Neural cell (in vitro differentiated cells): ENCODE measurements around the gene RARRES1. TPM values are rescaled to one million over a fixed set of nuclear protein-coding genes. Genes with fewer than 3 reads are reported as not detected.

Source experiments
- H2AFZ ChIP-seq: fragments of 200-600, 300-800 bp; sonication (generic), shearing (Covaris generic); 2 replicates; pipeline ENCODE4 v1.6.0; 2014; ENCODE audit warnings: low read depth, mild to moderate bottlenecking, antibody characterized with exemption, low read length, moderate library complexity
- H3F3A ChIP-seq: fragments of 200-600 bp; shearing (Covaris generic); 2 replicates; pipeline ENCODE4 v1.6.1; 2016; ENCODE audit warnings: mild to moderate bottlenecking, moderate library complexity, mixed read lengths, antibody characterized with exemption, low read length; ENCODE audit not compliant: insufficient read depth, poor library complexity, severe bottlenecking
- H3K27ac ChIP-seq: fragments of 200-600, 300-800 bp; sonication (generic), shearing (Covaris generic); 2 replicates; pipeline ENCODE4 v1.5.1; 2014; ENCODE audit warnings: mild to moderate bottlenecking, low read length, moderate library complexity
- H3K27me3 ChIP-seq: fragments of 300-800, 200-600 bp; sonication (generic), shearing (Covaris generic); 2 replicates; pipeline ENCODE4 v1.6.0; 2014; ENCODE audit warnings: mild to moderate bottlenecking, low read depth, low read length, moderate library complexity; ENCODE audit not compliant: insufficient read depth
- H3K36me3 ChIP-seq: fragments of 300-800, 200-600 bp; sonication (generic), shearing (Covaris generic); 2 replicates; pipeline ENCODE4 v1.5.1; 2014; ENCODE audit warnings: mild to moderate bottlenecking, antibody characterized with exemption, low read length, moderate library complexity; ENCODE audit not compliant: insufficient read depth
- H3K4me2 ChIP-seq: fragments of 300-800, 200-600 bp; sonication (generic), shearing (Covaris generic); 2 replicates; pipeline ENCODE4 v1.6.0; 2014; ENCODE audit warnings: mild to moderate bottlenecking, low read length
- H3K4me3 ChIP-seq: fragments of 300-800, 200-600 bp; sonication (generic), shearing (Covaris generic); 2 replicates; pipeline ENCODE4 v1.5.1; 2014; ENCODE audit warnings: mild to moderate bottlenecking, low read length, moderate library complexity
- H3K79me2 ChIP-seq: fragments of 200-600 bp; shearing (Covaris generic); replicated peaks from 2 replicates; pipeline ENCODE4 v1.6.0; 2014; ENCODE audit warnings: mild to moderate bottlenecking, low read length, moderate library complexity; ENCODE audit not compliant: insufficient read depth
- H3K9ac ChIP-seq: fragments of 300-800, 200-600 bp; sonication (generic), shearing (Covaris generic); 2 replicates; pipeline ENCODE4 v1.6.1; 2016; ENCODE audit warnings: mild to moderate bottlenecking, low read length, mixed read lengths
- H3K9me2 ChIP-seq: fragments of 200-600 bp; shearing (Covaris generic); 2 replicates; pipeline ENCODE4 v1.6.1; 2016; ENCODE audit warnings: mild to moderate bottlenecking, low read length, mixed read lengths; ENCODE audit not compliant: insufficient read depth
- H3K9me3 ChIP-seq: fragments of 200-600, 300-800 bp; sonication (generic), shearing (Covaris generic); 2 replicates; pipeline ENCODE4 v1.6.1; 2016; ENCODE audit warnings: mild to moderate bottlenecking, mixed run types, low read length, moderate library complexity, mixed read lengths
- H4K20me1 ChIP-seq: fragments of 200-600 bp; shearing (Covaris generic); 2 replicates; pipeline ENCODE4 v1.6.1; 2016; ENCODE audit warnings: mild to moderate bottlenecking, mixed run types; ENCODE audit not compliant: insufficient read depth
- CTCF ChIP-seq: fragments of 450-650 bp; IDR thresholded peaks from 2 replicates; pipeline ENCODE4 v1.5.1; 2014; ENCODE audit warnings: antibody characterized with exemption, mild to moderate bottlenecking, moderate library complexity; ENCODE audit not compliant: poor library complexity, severe bottlenecking
- EP300 ChIP-seq: fragments of 450-650 bp; conservative IDR thresholded peaks from 2 replicates; pipeline ENCODE4 v1.6.1; 2014; ENCODE audit warnings: antibody characterized with exemption, mild to moderate bottlenecking, moderate library complexity; ENCODE audit not compliant: poor library complexity, severe bottlenecking
- EZH2 ChIP-seq: fragments of 200-600, 300-800 bp; shearing (Covaris generic), sonication (generic); IDR thresholded peaks from 2 replicates; pipeline ENCODE4 v1.6.1; 2014; ENCODE audit warnings: antibody characterized with exemption, low read length, borderline replicate concordance, mild to moderate bottlenecking; ENCODE audit not compliant: insufficient read depth, poor library complexity, severe bottlenecking
- MXI1 ChIP-seq: fragments of 450-650 bp; conservative IDR thresholded peaks from 2 replicates; pipeline ENCODE4 v1.6.1; 2014; ENCODE audit warnings: antibody characterized with exemption, mild to moderate bottlenecking; ENCODE audit not compliant: poor library complexity, severe bottlenecking
- POLR2AphosphoS5 ChIP-seq: IDR thresholded peaks from 2 replicates; pipeline ENCODE4 v1.6.1; 2012
- RAD21 ChIP-seq: fragments of 450-650 bp; conservative IDR thresholded peaks from 2 replicates; pipeline ENCODE4 v1.6.1; 2014; ENCODE audit warnings: antibody characterized with exemption, mild to moderate bottlenecking, moderate library complexity
- REST ChIP-seq: IDR thresholded peaks from 2 replicates; pipeline ENCODE4 v1.6.1; 2012; ENCODE audit warnings: borderline replicate concordance
- SMC3 ChIP-seq: fragments of 450-650 bp; conservative IDR thresholded peaks from 2 replicates; pipeline ENCODE4 v1.6.1; 2014; ENCODE audit warnings: antibody characterized with exemption, mild to moderate bottlenecking, moderate library complexity; ENCODE audit not compliant: poor library complexity
- TAF1 ChIP-seq: IDR thresholded peaks from 2 replicates; pipeline ENCODE4 v1.6.1; 2012; ENCODE audit warnings: low read depth
- polyA plus RNA-seq: library from polyadenylated mRNA; depleted of rRNA; stranded (reverse); fragments of >200 nt; gene quantifications from 2 replicates; pipeline ENCODE4 v1.2.3, GENCODE V29; 2014

RARRES1 gene
- polyA plus RNA-seq, 1 donor from 2014 or later, result not detected

GRCh38 chr3:158679547-158680000 lies 52.7 kb downstream of the RARRES1 start:
- Histone ChIP-seq H3K4me2 (no peak overlapping the region), H3K9me2 (no peaks in the 10 kb centered on the region), H2AFZ (no peak overlapping the region), H3F3A (no peaks in the 10 kb centered on the region), H4K20me1 (no peaks in the 10 kb centered on the region), H3K4me3 (no peak overlapping the region), H3K27ac (no peak overlapping the region), H3K27me3 (no peaks in the 10 kb centered on the region), H3K79me2 (no peaks in the 10 kb centered on the region), H3K9ac (no peak overlapping the region), H3K36me3 (peaks cover 5% of the 10 kb centered on the region), H3K9me3 (no peaks in the 10 kb centered on the region)
- TF ChIP-seq SMC3 (no peak), REST (no peak), POLR2AphosphoS5 (no peak)

GRCh38 chr3:158678687-158679086 lies 53.6 kb downstream of the RARRES1 start:
- no peak for TF ChIP-seq REST
- TF ChIP-seq SMC3, result no peak
- no peak for TF ChIP-seq EZH2
- TF ChIP-seq CTCF, result no peak
- no peak for TF ChIP-seq EP300
- no peak for TF ChIP-seq POLR2AphosphoS5
- TF ChIP-seq MXI1, result no peak
- TF ChIP-seq TAF1, result no peak
- no peak for TF ChIP-seq RAD21
- Histone ChIP-seq H3K4me3 (no peak overlapping the region), H3K4me2 (no peak overlapping the region), H3K9me3 (no peaks in the 10 kb centered on the region), H3K27me3 (no peaks in the 10 kb centered on the region), H3F3A (no peaks in the 10 kb centered on the region), H2AFZ (no peak overlapping the region), H3K79me2 (no peaks in the 10 kb centered on the region), H3K9ac (no peak overlapping the region), H4K20me1 (no peaks in the 10 kb centered on the region), H3K9me2 (no peaks in the 10 kb centered on the region), H3K27ac (no peak overlapping the region), H3K36me3 (no peaks in the 10 kb centered on the region)
